Thymus (tissue), 11 donors: ENCODE data around the gene KRTAP10-5. TPM values are rescaled to one million over a fixed set of nuclear protein-coding genes. Genes with fewer than 3 reads are reported as not detected.

Experiments
- DNase-seq, 9 donors: peaks; one replicate each; pipeline ENCODE4 v3.0.0-alpha.2; 2013; ENCODE audit warnings: low spot score in 9 of 9, low read depth in 6 of 9, missing footprints in 1 of 9
- H3K27ac ChIP-seq, 2 donors: one replicate each; pipeline ENCODE4 v1.5.1; 2013; ENCODE audit warnings: control low read depth in 1 of 2, low read depth in 1 of 2, low read length in 1 of 2, mild to moderate bottlenecking in 1 of 2, moderate library complexity in 1 of 2
- H3K27me3 ChIP-seq, 2 donors: one replicate each; pipeline ENCODE4 v1.5.1; 2013; ENCODE audit warnings: low read length in 1 of 2; ENCODE audit not compliant: control insufficient read depth in 2 of 2, insufficient read depth in 1 of 2
- H3K36me3 ChIP-seq, 2 donors: one replicate each; pipeline ENCODE4 v1.5.1; 2013; ENCODE audit warnings: low read length in 1 of 2, mild to moderate bottlenecking in 1 of 2, moderate library complexity in 1 of 2; ENCODE audit not compliant: control insufficient read depth in 2 of 2, insufficient read depth in 2 of 2
- H3K4me1 ChIP-seq, 2 donors: one replicate each; pipeline ENCODE4 v1.5.1; 2013; ENCODE audit warnings: low read length in 2 of 2; ENCODE audit not compliant: control insufficient read depth in 2 of 2, insufficient read depth in 2 of 2
- H3K4me3 ChIP-seq, 2 donors: one replicate each; pipeline ENCODE4 v1.5.1; 2013; ENCODE audit warnings: low read length in 2 of 2, control low read depth in 1 of 2, mild to moderate bottlenecking in 1 of 2
- H3K9me3 ChIP-seq, 2 donors: one replicate each; pipeline ENCODE4 v1.5.1; 2013; ENCODE audit warnings: low read length in 1 of 2, mild to moderate bottlenecking in 1 of 2; ENCODE audit not compliant: control insufficient read depth in 2 of 2, insufficient read depth in 1 of 2
- WGBS: extraction: QIAGEN DNeasy Blood & Tissue Kit; methylation state at CpG from one replicate; pipeline ENCODE4 v1.1.7; 2013; 5-methylcytosine and 5-hydroxymethylcytosine counted together
- polyA plus RNA-seq: library from polyadenylated mRNA; stranded (reverse); fragments of 200-250 nt; gene quantifications from one replicate; pipeline ENCODE4 v1.2.3, GENCODE V29; 2013
- total RNA-seq: library from RNA; stranded (reverse); fragments of 120-200 nt; gene quantifications from one replicate; pipeline ENCODE4 v1.2.4, GENCODE V29; 2013
- donor health status: healthy.

The KRTAP10-5 gene
- total and polyA plus RNA-seq, 2 donors = not detected

- Histone ChIP-seq H3K27me3 (peaks cover 0 to 6% of the 10 kb centered on the region in 2 donors), H3K4me3 (no peak overlapping the region), H3K9me3 (no peaks in the 10 kb centered on the region), H3K27ac (no peak overlapping the region), H3K36me3 (no peaks in the 10 kb centered on the region), H3K4me1 (peaks cover 0 to 2% of the 10 kb centered on the region in 2 donors)
- no peak for DNase-seq
- 93% methylated on average over 2 of the region's 2 CpGs for WGBS
Observed at GRCh38 chr21:44589094-44589493, 8.7 kb upstream of the KRTAP10-5 start.

- H3K4me3 ChIP-seq = no peak overlapping the region
- no peaks in the 10 kb centered on the region for H3K4me1 ChIP-seq
- H3K9me3 ChIP-seq = peaks cover 1 to 8% of the 10 kb centered on the region in 2 donors
- 84% methylated on average over 3 of the region's 3 CpGs for WGBS
- H3K27ac ChIP-seq = no peak overlapping the region
- DNase-seq = no peak
- no peaks in the 10 kb centered on the region for H3K36me3 ChIP-seq
- H3K27me3 ChIP-seq = no peaks in the 10 kb centered on the region
Observed at GRCh38 chr21:44585892-44586291, 5.5 kb upstream of the KRTAP10-5 start.

GRCh38 chr21:44583800-44584147 lies 3.4 kb upstream of the KRTAP10-5 start:
- WGBS = 80% methylated on average over 6 of the region's 6 CpGs
- no peaks in the 10 kb centered on the region for H3K36me3 ChIP-seq

GRCh38 chr21:44583089-44583799 lies 2.8 kb upstream of the KRTAP10-5 start:
- H3K4me3 ChIP-seq = no peak overlapping the region
- H3K36me3 ChIP-seq = no peaks in the 10 kb centered on the region
- no peak for DNase-seq
- peaks cover 0 to 2% of the 10 kb centered on the region in 2 donors for H3K27me3 ChIP-seq
- WGBS = 55% methylated on average over 11 of the region's 11 CpGs
- H3K4me1 ChIP-seq = no peaks in the 10 kb centered on the region
- no peak overlapping the region for H3K27ac ChIP-seq
- peaks cover 3 to 26% of the 10 kb centered on the region in 2 donors for H3K9me3 ChIP-seq

More at GRCh38 chr21:44583800-44584147, 3.4 kb upstream of the KRTAP10-5 start:
- peaks cover 3 to 24% of the 10 kb centered on the region in 2 donors for H3K9me3 ChIP-seq
- H3K27ac ChIP-seq = no peak overlapping the region
- no peaks in the 10 kb centered on the region for H3K4me1 ChIP-seq
- H3K27me3 ChIP-seq = peaks cover 0 to 2% of the 10 kb centered on the region in 2 donors
- H3K4me3 ChIP-seq = no peak overlapping the region
- no peak for DNase-seq

- H3K36me3 ChIP-seq = no peaks in the 10 kb centered on the region
- WGBS = 83% methylated on average over 15 of the region's 15 CpGs
- no peaks in the 10 kb centered on the region for H3K4me1 ChIP-seq
- H3K27ac ChIP-seq = no peak overlapping the region
- no peak overlapping the region for H3K4me3 ChIP-seq
- no peak for DNase-seq
- H3K27me3 ChIP-seq = peaks cover 0 to 2% of the 10 kb centered on the region in 2 donors
- H3K9me3 ChIP-seq = peaks cover 3 to 26% of the 10 kb centered on the region in 2 donors
Observed at GRCh38 chr21:44582055-44582454, 1.7 kb upstream of the KRTAP10-5 start.

- peaks cover 4 to 26% of the 10 kb centered on the region in 2 donors for H3K9me3 ChIP-seq
- peaks cover 0 to 2% of the 10 kb centered on the region in 2 donors for H3K27me3 ChIP-seq
- H3K36me3 ChIP-seq = no peaks in the 10 kb centered on the region
- no peaks in the 10 kb centered on the region for H3K4me1 ChIP-seq
- H3K27ac ChIP-seq = no peak overlapping the region
- 88% methylated on average over 3 of the region's 3 CpGs for WGBS
- no peak overlapping the region for H3K4me3 ChIP-seq
- DNase-seq = no peak
Observed at GRCh38 chr21:44581158-44581557, 754 bp upstream of the KRTAP10-5 start.

GRCh38 chr21:44579833-44580144 lies 615 bp downstream of the KRTAP10-5 start:
- peaks cover 4 to 26% of the 10 kb centered on the region in 2 donors for H3K9me3 ChIP-seq
- no peaks in the 10 kb centered on the region for H3K36me3 ChIP-seq
- no peak overlapping the region for H3K27ac ChIP-seq
- no peak for DNase-seq
- H3K4me3 ChIP-seq = no peak overlapping the region
- WGBS = 80% methylated on average over 7 of the region's 7 CpGs
- peaks cover 0 to 6% of the 10 kb centered on the region in 2 donors for H3K27me3 ChIP-seq
- H3K4me1 ChIP-seq = no peaks in the 10 kb centered on the region

- Histone ChIP-seq H3K27me3 (peaks cover 0 to 7% of the 10 kb centered on the region in 2 donors), H3K4me1 (no peaks in the 10 kb centered on the region), H3K4me3 (no peak overlapping the region), H3K9me3 (peaks cover 4 to 26% of the 10 kb centered on the region in 2 donors), H3K36me3 (no peaks in the 10 kb centered on the region), H3K27ac (no peak overlapping the region)
- WGBS = 84% methylated on average over 22 of the region's 22 CpGs
- DNase-seq = no peak
Observed at GRCh38 chr21:44579056-44579832, 1.2 kb downstream of the KRTAP10-5 start.

- 95% methylated on average over 17 of the region's 17 CpGs for WGBS
- H3K27me3 ChIP-seq = peaks cover 0 to 7% of the 10 kb centered on the region in 2 donors
- no peaks in the 10 kb centered on the region for H3K4me1 ChIP-seq
- no peak for DNase-seq
- H3K9me3 ChIP-seq = peaks cover 4 to 26% of the 10 kb centered on the region in 2 donors
- H3K27ac ChIP-seq = no peak overlapping the region
- no peaks in the 10 kb centered on the region for H3K36me3 ChIP-seq
- H3K4me3 ChIP-seq = no peak overlapping the region
Observed at GRCh38 chr21:44578371-44579055, 1.9 kb downstream of the KRTAP10-5 start.
